Neutrophil (primary cell): Measurements from ENCODE around the gene CD14.

Experiments used
- H3K27ac ChIP-seq: fragments of 200-600 bp; sonication (generic); 2 replicates; pipeline ENCODE4 v1.5.1; 2016; ENCODE audit warnings: mild to moderate bottlenecking, moderate library complexity
- H3K27me3 ChIP-seq: fragments of 200-600 bp; sonication (generic); 2 replicates; pipeline ENCODE4 v1.6.0; 2016; ENCODE audit warnings: mild to moderate bottlenecking
- H3K36me3 ChIP-seq: fragments of 200-600 bp; sonication (generic); 2 replicates; pipeline ENCODE4 v1.5.1; 2017
- H3K4me1 ChIP-seq, 2 experiments: fragments of 200-600 bp in 1 of 2; sonication (generic) in 1 of 2; 1 replicate in 1 of 2; 2 replicates in 1 of 2; pipeline versions ENCODE4 v1.5.1 to v1.6.1; 2013 to 2016; ENCODE audit warnings: low read depth in 1 of 2, low read length in 1 of 2, mild to moderate bottlenecking in 1 of 2, moderate library complexity in 1 of 2; ENCODE audit not compliant: control insufficient read depth in 1 of 2, insufficient read depth in 1 of 2
- H3K4me3 ChIP-seq, 2 experiments: fragments of 200-600 bp in 1 of 2; sonication (generic) in 1 of 2; 1 replicate in 1 of 2; 2 replicates in 1 of 2; pipeline ENCODE4 v1.5.1; 2013 to 2016; ENCODE audit warnings: low read depth in 1 of 2, low read length in 1 of 2, mild to moderate bottlenecking in 1 of 2, moderate library complexity in 1 of 2
- H3K9me3 ChIP-seq: fragments of 200-600 bp; sonication (generic); 2 replicates; pipeline ENCODE4 v1.5.1; 2016
- TF ChIP-seq, protein P1 (sequence below): fragments of 200-600 bp; sonication (generic); IDR thresholded peaks from 2 replicates; pipeline ENCODE4 v1.5.1; 2016; ENCODE audit warnings: antibody characterized with exemption

Gene CD14

DNA sequence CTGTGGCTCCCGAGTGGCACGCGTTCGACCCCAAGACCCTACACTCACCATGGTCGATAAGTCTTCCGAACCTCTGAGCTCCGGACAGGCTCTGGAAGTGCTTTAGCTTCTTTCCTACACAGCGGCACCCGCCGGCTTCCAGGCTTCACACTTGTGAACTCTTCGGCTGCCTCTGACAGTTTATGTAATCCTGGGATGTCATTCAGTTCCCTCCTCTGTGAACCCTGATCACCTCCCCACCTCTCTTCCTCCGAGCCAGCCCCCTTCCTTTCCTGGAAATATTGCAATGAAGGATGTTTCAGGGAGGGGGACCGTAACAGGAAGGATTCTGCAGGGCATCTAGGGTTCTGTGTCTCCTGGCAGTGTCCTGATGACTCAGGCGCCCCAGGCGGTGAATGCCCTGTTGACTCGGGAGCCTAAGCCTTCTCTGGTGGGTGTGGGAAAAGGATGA is at the start of gene CD14:
TSS of gene CD14 (minus strand) at position 155 of the 451 bp plus-strand sequence. CDS start at position 51, 104 bp downstream.
- H3K27me3 ChIP-seq, result no peaks in the 10 kb centered on the region
- H3K9me3 ChIP-seq, result no peaks in the 10 kb centered on the region
- TF ChIP-seq, protein P1, sequence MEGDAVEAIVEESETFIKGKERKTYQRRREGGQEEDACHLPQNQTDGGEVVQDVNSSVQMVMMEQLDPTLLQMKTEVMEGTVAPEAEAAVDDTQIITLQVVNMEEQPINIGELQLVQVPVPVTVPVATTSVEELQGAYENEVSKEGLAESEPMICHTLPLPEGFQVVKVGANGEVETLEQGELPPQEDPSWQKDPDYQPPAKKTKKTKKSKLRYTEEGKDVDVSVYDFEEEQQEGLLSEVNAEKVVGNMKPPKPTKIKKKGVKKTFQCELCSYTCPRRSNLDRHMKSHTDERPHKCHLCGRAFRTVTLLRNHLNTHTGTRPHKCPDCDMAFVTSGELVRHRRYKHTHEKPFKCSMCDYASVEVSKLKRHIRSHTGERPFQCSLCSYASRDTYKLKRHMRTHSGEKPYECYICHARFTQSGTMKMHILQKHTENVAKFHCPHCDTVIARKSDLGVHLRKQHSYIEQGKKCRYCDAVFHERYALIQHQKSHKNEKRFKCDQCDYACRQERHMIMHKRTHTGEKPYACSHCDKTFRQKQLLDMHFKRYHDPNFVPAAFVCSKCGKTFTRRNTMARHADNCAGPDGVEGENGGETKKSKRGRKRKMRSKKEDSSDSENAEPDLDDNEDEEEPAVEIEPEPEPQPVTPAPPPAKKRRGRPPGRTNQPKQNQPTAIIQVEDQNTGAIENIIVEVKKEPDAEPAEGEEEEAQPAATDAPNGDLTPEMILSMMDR, result no peak
- H3K36me3 ChIP-seq, result no peaks in the 10 kb centered on the region
- peaks cover 83 to 89% of the 10 kb centered on the region in 2 experiments for H3K4me1 ChIP-seq
- H3K4me3 ChIP-seq, result peak within 1 kb of the TSS; percentile 96 to 99
- peak within 1 kb of the TSS; percentile 99 for H3K27ac ChIP-seq

DNA sequence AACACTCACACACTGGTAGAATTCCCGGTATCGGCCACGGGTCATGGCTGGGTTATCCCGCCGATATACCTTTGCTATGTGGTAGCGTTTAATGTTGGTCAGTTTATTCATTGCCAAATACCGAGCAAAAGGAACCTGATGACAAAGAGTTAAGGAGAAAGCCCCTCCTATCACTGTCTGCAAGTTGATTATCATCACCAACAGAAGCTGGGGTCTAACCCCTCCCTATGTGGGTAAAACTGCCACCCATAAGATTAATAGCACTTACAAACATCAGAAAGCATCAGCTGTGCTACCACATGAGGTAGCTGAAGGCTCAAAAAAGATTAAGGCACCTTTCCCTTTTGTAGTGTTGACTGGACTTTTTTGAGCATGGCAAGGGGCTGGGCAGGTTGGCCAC is 46.0 kb upstream of the CD14 start:
- Histone ChIP-seq H3K27ac (no peak overlapping the region), H3K27me3 (no peaks in the 10 kb centered on the region), H3K4me1 (no peaks in the 10 kb centered on the region), H3K36me3 (peaks cover 82% of the 10 kb centered on the region), H3K4me3 (no peak overlapping the region), H3K9me3 (no peaks in the 10 kb centered on the region)
- TF ChIP-seq, protein P1, result no peak

DNA sequence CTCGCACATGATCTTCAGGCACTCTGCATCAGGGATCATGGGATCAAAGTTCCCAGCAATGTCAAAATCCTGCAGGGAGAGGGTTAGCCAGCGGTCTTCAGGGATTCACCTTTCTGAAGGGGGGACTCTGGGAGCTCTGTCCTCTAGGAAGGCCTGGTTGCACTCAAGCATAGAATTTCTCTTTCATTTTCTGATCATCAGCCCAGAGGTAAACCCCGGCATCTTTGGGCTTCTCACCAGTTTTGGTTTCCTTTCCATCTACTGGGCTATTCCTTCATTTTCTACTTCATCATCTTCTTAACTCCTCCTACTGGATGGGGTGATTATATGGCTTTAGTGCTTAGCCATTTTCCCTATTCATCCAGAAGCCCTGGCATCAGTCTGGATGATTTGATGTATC is 45.0 kb upstream of the CD14 start:
- no peak overlapping the region for H3K27ac ChIP-seq
- no peaks in the 10 kb centered on the region for H3K27me3 ChIP-seq
- peaks cover 84% of the 10 kb centered on the region for H3K36me3 ChIP-seq
- H3K4me3 ChIP-seq, result no peak overlapping the region
- no peaks in the 10 kb centered on the region for H3K4me1 ChIP-seq
- TF ChIP-seq, protein P1, result no peak
- H3K9me3 ChIP-seq, result no peaks in the 10 kb centered on the region

DNA sequence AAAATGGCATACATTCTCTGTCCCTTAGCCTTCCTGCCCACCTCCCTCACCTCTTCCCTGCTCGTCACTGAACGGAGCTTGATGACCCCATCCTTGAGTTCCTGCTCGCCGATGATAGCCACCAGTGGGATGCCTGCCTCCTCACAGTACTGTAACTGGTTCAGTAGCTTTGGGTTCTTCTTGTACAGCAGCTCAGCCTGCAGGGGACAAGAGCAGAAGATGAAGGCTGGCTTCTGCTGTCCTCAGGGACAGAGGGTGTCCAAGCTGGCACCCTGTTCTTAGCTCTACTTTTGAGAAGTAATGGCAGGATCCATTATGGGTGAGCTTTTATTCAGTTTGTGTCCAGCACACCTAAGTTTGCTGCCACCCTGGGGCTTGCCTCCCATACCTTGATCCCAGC is 41.7 kb upstream of the CD14 start:
- H3K27ac ChIP-seq, result no peak overlapping the region
- TF ChIP-seq, protein P1, result no peak
- no peaks in the 10 kb centered on the region for H3K4me1 ChIP-seq
- H3K27me3 ChIP-seq, result no peaks in the 10 kb centered on the region
- H3K36me3 ChIP-seq, result peaks cover 96% of the 10 kb centered on the region
- no peak overlapping the region for H3K4me3 ChIP-seq
- no peaks in the 10 kb centered on the region for H3K9me3 ChIP-seq

DNA sequence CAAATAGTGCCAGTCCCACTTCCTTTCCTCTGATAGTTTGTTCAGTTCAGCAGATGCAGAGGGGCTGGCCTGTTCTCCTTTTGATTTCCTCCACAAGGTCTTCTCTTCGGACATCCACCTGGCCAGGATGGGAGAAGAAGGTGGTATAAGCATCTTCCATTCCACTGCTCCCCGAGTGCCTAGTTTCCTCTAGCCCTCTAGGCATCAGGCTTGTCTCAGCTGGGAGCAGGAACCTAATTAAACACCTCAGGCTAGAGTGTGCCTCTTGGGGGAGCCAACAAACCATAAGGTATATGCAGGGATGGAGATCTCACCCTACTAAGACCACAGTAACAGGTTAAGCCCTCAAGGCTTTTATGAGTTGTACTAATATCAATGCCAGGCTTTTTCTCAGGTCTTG is 41.2 kb upstream of the CD14 start:
- no peak overlapping the region for H3K4me3 ChIP-seq
- peak overlapping the region; percentile 8 for H3K27ac ChIP-seq

More for the DNA sequence above, 41.2 kb upstream of the CD14 start:
- no peaks in the 10 kb centered on the region for H3K27me3 ChIP-seq
- no peaks in the 10 kb centered on the region for H3K9me3 ChIP-seq
- H3K36me3 ChIP-seq, result peaks cover 96% of the 10 kb centered on the region
- H3K4me1 ChIP-seq, result no peaks in the 10 kb centered on the region
- TF ChIP-seq, protein P1, result no peak
